SK-N-SH (cell line): ENCODE results near the gene SLC6A16. TPM values are rescaled to one million over a fixed set of nuclear protein-coding genes. Genes with fewer than 3 reads are reported as not detected.

ENCODE experiments used
- CTCF ChIA-PET: fragments of 300-600, 350-600 bp; formaldehyde crosslinking; extraction: SDS; loops from one replicate; lab custom pipeline; 2021; lab: Yijun Ruan, JAX
- POLR2A ChIA-PET: fragments of 350-600 bp; sonication (Branson Sonifier 250); formaldehyde crosslinking; extraction: SDS; loops from one replicate; lab custom pipeline; 2020; ENCODE audit warnings: antibody characterized with exemption, inconsistent platforms; lab: Yijun Ruan, JAX
- DNase-seq: peaks from one replicate; pipeline ENCODE4 v3.0.0; 2012
- H2AFZ ChIP-seq: fragments of 200-600 bp; sonication (generic); 2 replicates; pipeline ENCODE4 v1.8.1; 2016; ENCODE audit warnings: antibody characterized with exemption, mild to moderate bottlenecking, low read depth
- H3F3A ChIP-seq: fragments of 200-600 bp; sonication (generic); replicated peaks from 2 replicates; pipeline ENCODE3; 2016; ENCODE audit warnings: antibody characterized with exemption, mild to moderate bottlenecking; ENCODE audit not compliant: insufficient read depth
- H3K27ac ChIP-seq, 2 experiments: fragments of 200-500 bp in 1 of 2; fragments of 200-600 bp in 1 of 2; sonication (Bioruptor generic) in 1 of 2; sonication (generic), shearing (Covaris generic) in 1 of 2; 2 replicates each; pipeline versions ENCODE4 v1.5.1 to v1.6.1; 2014 to 2016; ENCODE audit warnings: low read depth in 2 of 2, inconsistent platforms in 1 of 2, low read length in 1 of 2, mild to moderate bottlenecking in 1 of 2, mixed read lengths in 1 of 2
- H3K27me3 ChIP-seq: fragments of 200-600 bp; sonication (generic), shearing (Covaris generic); 2 replicates; pipeline ENCODE4 v1.6.1; 2016; ENCODE audit warnings: mixed run types; ENCODE audit not compliant: insufficient read depth
- H3K36me3 ChIP-seq, 2 experiments: fragments of 200-500 bp in 1 of 2; fragments of 200-600 bp in 1 of 2; sonication (Bioruptor generic) in 1 of 2; sonication (generic) in 1 of 2; replicated peaks in 1 of 2; 2 replicates each; pipeline versions ENCODE3 to v1.5.1; 2014 to 2016; ENCODE audit warnings: low read length in 1 of 2, mild to moderate bottlenecking in 1 of 2; ENCODE audit not compliant: insufficient read depth in 2 of 2, control insufficient read depth in 1 of 2
- H3K4me1 ChIP-seq, 2 experiments: fragments of 200-500 bp in 1 of 2; fragments of 200-600 bp in 1 of 2; sonication (Bioruptor generic) in 1 of 2; sonication (generic), shearing (Covaris generic) in 1 of 2; 2 replicates each; pipeline versions ENCODE4 v1.5.1 to v1.6.1; 2014 to 2016; ENCODE audit warnings: low read depth in 1 of 2, low read length in 1 of 2, mixed run types in 1 of 2; ENCODE audit not compliant: insufficient read depth in 2 of 2, control insufficient read depth in 1 of 2
- H3K4me2 ChIP-seq: fragments of 200-600 bp; sonication (generic), shearing (Covaris generic); 2 replicates; pipeline ENCODE4 v1.6.1; 2017; ENCODE audit warnings: mixed run types
- H3K4me3 ChIP-seq, 2 experiments: fragments of 200-500 bp in 1 of 2; fragments of 200-600 bp in 1 of 2; sonication (Bioruptor generic) in 1 of 2; sonication (generic), shearing (Covaris generic) in 1 of 2; 2 replicates each; pipeline versions ENCODE4 v1.5.1 to v1.8.1; 2014 to 2016; ENCODE audit warnings: low read depth in 2 of 2, inconsistent platforms in 1 of 2, low read length in 1 of 2, mild to moderate bottlenecking in 1 of 2, mixed read lengths in 1 of 2, moderate library complexity in 1 of 2
- H3K79me2 ChIP-seq: fragments of 200-600 bp; sonication (generic); 2 replicates; pipeline ENCODE4 v1.8.1; 2017; ENCODE audit warnings: mild to moderate bottlenecking; ENCODE audit not compliant: insufficient read depth
- H3K9ac ChIP-seq: fragments of 200-600 bp; sonication (generic); 2 replicates; pipeline ENCODE4 v1.6.1; 2017; ENCODE audit warnings: mixed run types
- H3K9me2 ChIP-seq: fragments of 200-600 bp; sonication (generic); 2 replicates; pipeline ENCODE4 v1.6.1; 2017; ENCODE audit warnings: mixed run types
- H3K9me3 ChIP-seq: fragments of 200-600 bp; sonication (generic); 2 replicates; pipeline ENCODE4 v1.6.1; 2017; ENCODE audit warnings: mixed run types, mild to moderate bottlenecking, moderate library complexity
- H4K20me1 ChIP-seq: fragments of 200-600 bp; sonication (generic); 2 replicates; pipeline ENCODE4 v1.6.1; 2017; ENCODE audit warnings: mild to moderate bottlenecking, mixed run types; ENCODE audit not compliant: insufficient read depth
- CHD2 ChIP-seq: fragments of 150-350 bp; IDR thresholded peaks from 2 replicates; pipeline ENCODE4 v1.6.1; 2018; ENCODE audit warnings: low read length; ENCODE audit not compliant: partially characterized antibody
- ELF1 ChIP-seq: IDR thresholded peaks from 2 replicates; pipeline ENCODE4 v1.4.0; 2012
- EP300 ChIP-seq, 2 experiments: IDR thresholded peaks; 2 replicates each; pipeline versions ENCODE4 v1.4.0 to v1.6.1; 2012; ENCODE audit warnings: borderline replicate concordance in 1 of 2, low read depth in 1 of 2, low read length in 1 of 2
- EZH2phosphoT487 ChIP-seq: fragments of 200-600 bp; sonication (generic); IDR thresholded peaks from 2 replicates; pipeline ENCODE4 v1.6.1; 2017; ENCODE audit warnings: low read depth, mixed run types, mild to moderate bottlenecking, antibody characterized with exemption, moderate library complexity, borderline replicate concordance
- FOXM1 ChIP-seq: IDR thresholded peaks from 2 replicates; pipeline ENCODE4 v1.4.0; 2012; ENCODE audit warnings: low read depth, mild to moderate bottlenecking
- GABPA ChIP-seq: IDR thresholded peaks from 2 replicates; pipeline ENCODE4 v1.4.0; 2012; ENCODE audit warnings: low read depth, mild to moderate bottlenecking
- JUND ChIP-seq: IDR thresholded peaks from 2 replicates; pipeline ENCODE4 v1.4.0; 2012
- MXI1 ChIP-seq: IDR thresholded peaks from 2 replicates; pipeline ENCODE4 v1.6.1; 2012; ENCODE audit warnings: mild to moderate bottlenecking, low read depth, low read length, improper control_type of control experiment
- NFIC ChIP-seq: IDR thresholded peaks from 2 replicates; pipeline ENCODE4 v1.4.0; 2012; ENCODE audit warnings: borderline replicate concordance
- PBX3 ChIP-seq: IDR thresholded peaks from 2 replicates; pipeline ENCODE4; 2012
- RFX5 ChIP-seq: IDR thresholded peaks from 2 replicates; pipeline ENCODE4 v1.6.1; 2012; ENCODE audit warnings: mild to moderate bottlenecking, improper control_type of control experiment, low read length
- RXRA ChIP-seq: IDR thresholded peaks from 2 replicates; pipeline ENCODE4 v1.4.0; 2012; ENCODE audit warnings: low read depth, mild to moderate bottlenecking, borderline replicate concordance
- TCF12 ChIP-seq: IDR thresholded peaks from 2 replicates; pipeline ENCODE4 v1.4.0; 2012
- USF1 ChIP-seq: IDR thresholded peaks from 2 replicates; pipeline ENCODE4 v1.4.0; 2012; ENCODE audit warnings: low read depth, borderline replicate concordance
- WGBS: methylation state at CpG from one replicate; pipeline ENCODE4 v1.1.6; 2017; ENCODE audit warnings: low lambda C conversion rate; 5-methylcytosine and 5-hydroxymethylcytosine counted together
- polyA plus RNA-seq, 3 experiments: library from polyadenylated mRNA; depleted of rRNA; stranded (reverse); fragments of >200 nt; gene quantifications; 2 replicates each; pipeline ENCODE4 v1.2.3, GENCODE V29; 2012

Gene SLC6A16
- polyA plus RNA-seq, 1 of the 3 experiments (the other 2 are of a cell fraction) = 0.33 TPM

GRCh38 chr19:49243726-49244125 is 81.3 kb downstream of the SLC6A16 start:
- ChIA-PET POLR2A (no interaction called here), CTCF (interaction anchor here (0.6 to 1.6 kb wide), 3 partner anchors 17 to 146 kb away, joined by 3 read pairs; no protein-coding TSS in a partner anchor)
- H3K27ac ChIP-seq = no peak overlapping the region
- TF ChIP-seq CHD2 (no peak), NFIC (no peak), ELF1 (no peak), GABPA (no peak), RXRA (no peak), MXI1 (no peak), TCF12 (no peak), JUND (no peak), USF1 (no peak)
- no peaks in the 10 kb centered on the region for H3K9me2 ChIP-seq
- no peaks in the 10 kb centered on the region for H3K4me1 ChIP-seq
- H3K36me3 ChIP-seq = no peaks in the 10 kb centered on the region
- peaks cover 16% of the 10 kb centered on the region; the same call in 1 of the 2 replicates for H3K27me3 ChIP-seq
- no peaks in the 10 kb centered on the region for H4K20me1 ChIP-seq
- H2AFZ ChIP-seq = no peak overlapping the region
- no peaks in the 10 kb centered on the region for H3K9me3 ChIP-seq
- H3K4me3 ChIP-seq = no peak overlapping the region
- no peaks in the 10 kb centered on the region for H3F3A ChIP-seq
- H3K4me2 ChIP-seq = no peak overlapping the region
- 23% methylated on average over 11 of the region's 11 CpGs for WGBS
- no peaks in the 10 kb centered on the region for H3K79me2 ChIP-seq
- no peak overlapping the region for H3K9ac ChIP-seq
- no peak for DNase-seq

GRCh38 chr19:49243129-49243528 is 81.9 kb downstream of the SLC6A16 start:
- H3K4me1 ChIP-seq = no peaks in the 10 kb centered on the region
- no peak overlapping the region for H3K9ac ChIP-seq
- H2AFZ ChIP-seq = no peak overlapping the region
- no peak overlapping the region for H3K4me3 ChIP-seq
- DNase-seq = no peak
- ChIA-PET CTCF (interaction anchor here (0.6 to 1.6 kb wide), 3 partner anchors 16 to 145 kb away, joined by 3 read pairs; no protein-coding TSS in a partner anchor), POLR2A (no interaction called here)
- H3K27ac ChIP-seq = no peak overlapping the region
- no peaks in the 10 kb centered on the region for H3K79me2 ChIP-seq
- 25% methylated on average over 6 of the region's 6 CpGs for WGBS
- TF ChIP-seq RFX5 = no peak
- no peak for TF ChIP-seq EP300 (IDR thresholded peaks at IDR 0.05; ENCODE audit: borderline replicate concordance in 1 of 2, low read depth in 1 of 2, low read length in 1 of 2)
- TF ChIP-seq EZH2phosphoT487 = no peak
- no peak for TF ChIP-seq FOXM1
- TF ChIP-seq PBX3 = no peak
- no peaks in the 10 kb centered on the region for H3K36me3 ChIP-seq
- H3K4me2 ChIP-seq = no peak overlapping the region
- H3K27me3 ChIP-seq = peaks cover 11% of the 10 kb centered on the region; the same call in 1 of the 2 replicates
- no peaks in the 10 kb centered on the region for H3K9me2 ChIP-seq
- H3F3A ChIP-seq = no peaks in the 10 kb centered on the region
- H3K9me3 ChIP-seq = no peaks in the 10 kb centered on the region
- H4K20me1 ChIP-seq = no peaks in the 10 kb centered on the region
